Astrocyte (in vitro differentiated cells and primary cell): ENCODE results near the gene UGT2A3.

Source experiments
- EZH2 ChIP-seq: IDR thresholded peaks from 2 replicates; pipeline ENCODE4 v1.6.1; 2012; ENCODE audit warnings: mild to moderate bottlenecking, low read length, inconsistent platforms; ENCODE audit not compliant: insufficient read depth
- TF ChIP-seq, protein P1 (sequence below): IDR thresholded peaks from 2 replicates; pipeline ENCODE4 v1.5.1; 2011; ENCODE audit warnings: low read depth, mild to moderate bottlenecking, inconsistent platforms, low read length, moderate library complexity; ENCODE audit not compliant: insufficient read depth

DNA sequence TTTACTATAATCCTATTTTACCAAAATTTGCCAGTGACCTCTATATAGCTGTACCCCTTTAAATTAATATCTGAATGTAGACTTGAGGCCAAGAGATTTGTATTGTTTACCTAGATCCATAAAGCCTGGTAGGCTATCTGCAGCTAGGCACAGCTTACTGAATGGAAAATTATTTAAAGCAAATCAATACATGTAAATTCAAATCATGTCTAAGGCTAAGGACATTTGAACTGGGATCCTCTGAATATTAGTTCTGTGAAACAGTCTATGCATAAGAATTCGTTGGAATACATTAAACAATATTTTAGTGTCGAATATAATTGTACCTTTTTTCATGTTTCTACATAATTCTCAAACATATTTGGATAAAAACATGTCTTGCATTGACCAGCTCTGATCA, 1.6 kb downstream of the UGT2A3 start:
- TF ChIP-seq, protein P1, sequence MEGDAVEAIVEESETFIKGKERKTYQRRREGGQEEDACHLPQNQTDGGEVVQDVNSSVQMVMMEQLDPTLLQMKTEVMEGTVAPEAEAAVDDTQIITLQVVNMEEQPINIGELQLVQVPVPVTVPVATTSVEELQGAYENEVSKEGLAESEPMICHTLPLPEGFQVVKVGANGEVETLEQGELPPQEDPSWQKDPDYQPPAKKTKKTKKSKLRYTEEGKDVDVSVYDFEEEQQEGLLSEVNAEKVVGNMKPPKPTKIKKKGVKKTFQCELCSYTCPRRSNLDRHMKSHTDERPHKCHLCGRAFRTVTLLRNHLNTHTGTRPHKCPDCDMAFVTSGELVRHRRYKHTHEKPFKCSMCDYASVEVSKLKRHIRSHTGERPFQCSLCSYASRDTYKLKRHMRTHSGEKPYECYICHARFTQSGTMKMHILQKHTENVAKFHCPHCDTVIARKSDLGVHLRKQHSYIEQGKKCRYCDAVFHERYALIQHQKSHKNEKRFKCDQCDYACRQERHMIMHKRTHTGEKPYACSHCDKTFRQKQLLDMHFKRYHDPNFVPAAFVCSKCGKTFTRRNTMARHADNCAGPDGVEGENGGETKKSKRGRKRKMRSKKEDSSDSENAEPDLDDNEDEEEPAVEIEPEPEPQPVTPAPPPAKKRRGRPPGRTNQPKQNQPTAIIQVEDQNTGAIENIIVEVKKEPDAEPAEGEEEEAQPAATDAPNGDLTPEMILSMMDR: no peak
- TF ChIP-seq EZH2: no peak
